CD4-positive, alpha-beta T cell (primary cell): Measurements from ENCODE around the gene TFAP2C. TPM values are rescaled to one million over a fixed set of nuclear protein-coding genes. Genes with fewer than 3 reads are reported as not detected.

Experiments used
- ATAC-seq: fragments of 200-7000 bp; cut with Tn5 transposase; one replicate; pipeline ENCODE4 v1.10.0; 2022; ENCODE audit warnings: mild to moderate bottlenecking; ENCODE audit not compliant: poor library complexity
- CTCF ChIA-PET: fragments of 350-600 bp; sonication (Branson Sonifier 250); formaldehyde crosslinking; loops from one replicate; lab custom pipeline; 2021; ENCODE audit warnings: antibody characterized with exemption, inconsistent platforms; lab: Charles Lee
- POLR2A ChIA-PET: fragments of 350-600 bp; sonication (Branson Sonifier 250); formaldehyde crosslinking; loops from one replicate; lab custom pipeline; 2021; ENCODE audit warnings: antibody characterized with exemption, inconsistent platforms; lab: Charles Lee
- DNase-seq, 14 experiments: peaks; one replicate each; pipeline ENCODE4 v3.0.0-alpha.2; 2013 to 2020; ENCODE audit warnings: mixed read lengths in 2 of 14
- H3K27ac ChIP-seq, 2 donors: one replicate each; pipeline versions ENCODE4 v1.5.1 to v1.7.0; 2013; ENCODE audit warnings: low read length in 2 of 2, low read depth in 1 of 2, mild to moderate bottlenecking in 1 of 2
- H3K27me3 ChIP-seq, 2 experiments: 1 replicate in 1 of 2; 2 replicates in 1 of 2; pipeline versions ENCODE4 v1.6.1 to v1.7.0; 2013; ENCODE audit warnings: low read length in 2 of 2, control low read depth in 1 of 2, mild to moderate bottlenecking in 1 of 2, moderate library complexity in 1 of 2; ENCODE audit not compliant: insufficient read depth in 2 of 2, control insufficient read depth in 1 of 2
- H3K36me3 ChIP-seq: one replicate; pipeline ENCODE4 v1.6.1; 2013; ENCODE audit warnings: low read length, control low read depth; ENCODE audit not compliant: insufficient read depth
- H3K4me1 ChIP-seq: one replicate; pipeline ENCODE4 v1.6.1; 2013; ENCODE audit warnings: low read length, control low read depth; ENCODE audit not compliant: insufficient read depth
- H3K4me3 ChIP-seq: one replicate; pipeline ENCODE4 v1.5.1; 2013; ENCODE audit warnings: mild to moderate bottlenecking, low read length, moderate library complexity
- H3K9me3 ChIP-seq, 2 experiments: 1 replicate in 1 of 2; 2 replicates in 1 of 2; pipeline versions ENCODE4 v1.6.1 to v1.7.0; 2013; ENCODE audit warnings: low read length in 2 of 2, mild to moderate bottlenecking in 2 of 2, control low read depth in 1 of 2, moderate library complexity in 1 of 2; ENCODE audit not compliant: control insufficient read depth in 1 of 2, insufficient read depth in 1 of 2
- H3K27ac Mint-ChIP-seq: one replicate; pipeline ENCODE4 v1.8.0; 2020; ENCODE audit warnings: mixed read lengths
- H3K27me3 Mint-ChIP-seq: one replicate; pipeline ENCODE4 v1.8.0; 2021; ENCODE audit warnings: mixed read lengths
- H3K36me3 Mint-ChIP-seq: one replicate; pipeline ENCODE4 v1.8.0; 2021; ENCODE audit warnings: low read depth, mixed read lengths
- H3K4me1 Mint-ChIP-seq: one replicate; pipeline ENCODE4 v1.8.0; 2021; ENCODE audit warnings: low read depth, mixed read lengths
- H3K4me3 Mint-ChIP-seq: one replicate; pipeline ENCODE4 v1.8.0; 2020; ENCODE audit warnings: mild to moderate bottlenecking, mixed read lengths
- H3K9me3 Mint-ChIP-seq: one replicate; pipeline ENCODE4 v1.8.0; 2020; ENCODE audit warnings: mixed read lengths
- CTCF ChIP-seq: fragments of 200-600 bp; IDR thresholded peaks from one replicate; pipeline ENCODE4 v1.8.0; 2022; ENCODE audit warnings: antibody characterized with exemption, mild to moderate bottlenecking
- intact Hi-C, 2 experiments: fragments of 100-400 bp; cut with DNase I in 1 of 2; cut with micrococcal nuclease in 1 of 2; formaldehyde crosslinking; loops; one replicate each; pipeline versions ENCODE4 v1.15.1 to v1.9.0; 2023 to 2025; cut with DNase I, micrococcal nuclease
- total RNA-seq, 174 experiments: library from RNA in 2 of 174; stranded (reverse) in 2 of 174; gene quantifications; one replicate each; pipeline ENCODE4 v1.2.3 and lab custom pipeline; 2021 to 2026

Gene TFAP2C
- total RNA-seq, 2 experiments from 2014 or later: not detected

DNA sequence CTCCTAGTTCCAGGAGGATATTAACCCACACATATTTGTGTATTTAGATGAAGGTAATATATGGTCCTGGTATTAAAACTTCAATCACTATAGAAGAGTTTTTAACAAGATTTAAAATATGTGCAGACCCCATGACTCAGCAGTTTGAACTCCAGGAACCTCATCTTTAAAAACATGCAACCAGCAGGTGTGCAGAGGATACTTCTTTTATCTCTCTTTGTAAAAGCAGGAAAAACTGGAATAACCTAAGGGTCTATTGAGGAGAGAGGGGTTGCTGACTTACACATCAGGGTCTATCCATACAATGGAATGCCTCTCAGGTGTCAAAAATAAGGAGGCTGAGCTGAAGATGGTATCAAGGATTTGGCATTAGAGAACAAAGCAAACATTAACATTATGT lies 36.9 kb upstream of the TFAP2C start:
- Histone ChIP-seq H3K9me3 (no peaks in the 10 kb centered on the region), H3K36me3 (no peaks in the 10 kb centered on the region), H3K27ac (no peak overlapping the region), H3K4me3 (no peak overlapping the region), H3K4me1 (no peaks in the 10 kb centered on the region), H3K27me3 (no peaks in the 10 kb centered on the region)
- intact Hi-C loops: no loop called here
- POLR2A ChIA-PET: no interaction called here
- DNase-seq (no peak), ATAC-seq (no peak)
- Mint-ChIP-seq H3K4me3 (no peak overlapping the region), H3K27me3 (no peaks in the 10 kb centered on the region), H3K27ac (no peak overlapping the region), H3K36me3 (no peaks in the 10 kb centered on the region), H3K9me3 (no peaks in the 10 kb centered on the region), H3K4me1 (no peaks in the 10 kb centered on the region)
- no peak for TF ChIP-seq CTCF
- CTCF ChIA-PET: no interaction called here

- Mint-ChIP-seq H3K27me3 (no peaks in the 10 kb centered on the region), H3K27ac (no peak overlapping the region), H3K36me3 (no peaks in the 10 kb centered on the region), H3K9me3 (no peaks in the 10 kb centered on the region), H3K4me3 (no peak overlapping the region), H3K4me1 (no peaks in the 10 kb centered on the region)
- ChIA-PET CTCF (no interaction called here), POLR2A (no interaction called here)
- Histone ChIP-seq H3K27ac (no peak overlapping the region), H3K4me1 (no peaks in the 10 kb centered on the region), H3K36me3 (no peaks in the 10 kb centered on the region), H3K27me3 (no peaks in the 10 kb centered on the region), H3K9me3 (no peaks in the 10 kb centered on the region), H3K4me3 (no peak overlapping the region)
- TF ChIP-seq CTCF: no peak
- intact Hi-C loops: no loop called here
- DNase-seq: no peak
- ATAC-seq: no peak
Observed at GRCh38 chr20:56592817-56593216, 36.3 kb upstream of the TFAP2C start.

- ATAC-seq (no peak), DNase-seq (no peak)
- Histone ChIP-seq H3K36me3 (no peaks in the 10 kb centered on the region), H3K4me1 (no peaks in the 10 kb centered on the region), H3K27ac (no peak overlapping the region), H3K9me3 (no peaks in the 10 kb centered on the region), H3K27me3 (no peaks in the 10 kb centered on the region), H3K4me3 (no peak overlapping the region)
- Mint-ChIP-seq H3K4me1 (no peaks in the 10 kb centered on the region), H3K27ac (no peak overlapping the region), H3K27me3 (no peaks in the 10 kb centered on the region), H3K9me3 (no peaks in the 10 kb centered on the region), H3K4me3 (no peak overlapping the region), H3K36me3 (no peaks in the 10 kb centered on the region)
- TF ChIP-seq CTCF: no peak
- intact Hi-C loops: no loop called here
- POLR2A ChIA-PET: no interaction called here
- CTCF ChIA-PET: no interaction called here
Observed at GRCh38 chr20:56595746-56596475, 33.2 kb upstream of the TFAP2C start.
